Gastrocnemius medialis (tissue), 4 donors: ENCODE data around the gene TTC29. TPM values are rescaled to one million over a fixed set of nuclear protein-coding genes. Genes with fewer than 3 reads are reported as not detected.

Source experiments
- ATAC-seq, 2 donors: fragments of 150-250 bp; one replicate each; pipeline ENCODE4 v1.9.1; 2016
- DNase-seq, 2 donors: peaks; one replicate each; pipeline ENCODE4 v3.0.0-alpha.2; 2019
- H3K27ac ChIP-seq, 4 donors: fragments of 200-600 bp; sonication (generic); 1 replicate in 1 of 4; 2 replicates in 3 of 4; pipeline ENCODE4 v1.5.1; 2016 to 2018; ENCODE audit warnings: mild to moderate bottlenecking in 2 of 4, moderate library complexity in 1 of 4
- H3K27me3 ChIP-seq, 3 donors: fragments of 200-600 bp; sonication (generic) in 2 of 3; 1 replicate in 1 of 3; 2 replicates in 2 of 3; pipeline versions ENCODE4 v1.5.1 to v1.6.0; 2016 to 2019; ENCODE audit warnings: mild to moderate bottlenecking in 1 of 3, moderate library complexity in 1 of 3
- H3K36me3 ChIP-seq, 2 donors: fragments of 200-600 bp; sonication (generic) in 1 of 2; one replicate each; pipeline ENCODE4 v1.5.1; 2017 to 2018
- H3K4me1 ChIP-seq, 2 donors: fragments of 200-600 bp; sonication (generic) in 1 of 2; one replicate each; pipeline ENCODE4 v1.5.1; 2016 to 2017; ENCODE audit warnings: mild to moderate bottlenecking in 2 of 2
- H3K4me3 ChIP-seq, 4 donors: fragments of 200-600 bp; sonication (generic) in 3 of 4; 1 replicate in 1 of 4; 2 replicates in 3 of 4; pipeline ENCODE4 v1.5.1; 2016 to 2019; ENCODE audit warnings: mild to moderate bottlenecking in 2 of 4
- H3K9me3 ChIP-seq, 3 donors: fragments of 200-600 bp; sonication (generic) in 2 of 3; 1 replicate in 1 of 3; 2 replicates in 2 of 3; pipeline ENCODE4 v1.5.1; 2016 to 2019
- CTCF ChIP-seq, 5 experiments: fragments of 450-650 bp in 3 of 5; fragments of 200-600 bp in 2 of 5; sonication (generic) in 2 of 5; IDR thresholded peaks in 4 of 5; conservative IDR thresholded peaks in 1 of 5; 1 replicate in 4 of 5; 2 replicates in 1 of 5; pipeline ENCODE4 v1.5.1; 2016 to 2019; ENCODE audit warnings: antibody characterized with exemption in 5 of 5, mild to moderate bottlenecking in 3 of 5, moderate library complexity in 3 of 5
- POLR2A ChIP-seq, 2 donors: fragments of 450-650 bp; IDR thresholded peaks; one replicate each; pipeline ENCODE4 v1.6.1; 2017; ENCODE audit warnings: antibody characterized with exemption in 2 of 2, mild to moderate bottlenecking in 2 of 2, moderate library complexity in 2 of 2
- in situ Hi-C, 4 donors: fragments of 200-750 bp; cut with MboI; loops; one replicate each; pipeline versions ENCODE4 v1.15.0 to v1.8.0; 2017; ENCODE audit warnings: low sequenced_read_pairs in 4 of 4
- intact Hi-C: fragments of 100-400 bp; cut with DNase I; formaldehyde crosslinking; loops from one replicate; pipeline ENCODE4 v1.15.1; 2023; ENCODE audit warnings: low total_unique reads
- total RNA-seq, 4 donors: library from RNA; depleted of rRNA; stranded (reverse); fragments of >200 nt; gene quantifications; one replicate each; pipeline versions ENCODE4 v1.1.0 to v1.2.3, GENCODE V29; 2016

The TTC29 gene
- total RNA-seq, 4 donors from 2014 or later: not detected

DNA sequence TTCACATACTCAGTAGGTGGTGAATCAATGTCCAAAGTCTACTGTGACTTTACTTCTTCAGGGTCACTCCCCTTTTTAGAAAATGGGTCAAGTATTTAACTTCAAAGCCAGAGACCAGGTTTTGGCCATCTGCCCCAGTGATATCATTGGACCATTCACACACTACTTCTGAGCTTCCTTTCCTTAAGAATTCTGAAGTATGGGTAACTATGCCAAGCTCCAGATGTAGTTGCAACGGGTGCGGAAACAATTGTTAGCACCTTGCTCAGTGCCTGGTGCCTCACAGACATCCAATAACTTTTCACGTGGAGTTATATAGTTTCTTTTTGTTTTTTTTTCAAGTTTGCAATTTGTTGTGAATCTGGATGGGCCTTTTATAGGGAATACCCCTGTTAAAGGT lies 62.6 kb downstream of the TTC29 start:
- H3K4me1 ChIP-seq: no peaks in the 10 kb centered on the region

DNA sequence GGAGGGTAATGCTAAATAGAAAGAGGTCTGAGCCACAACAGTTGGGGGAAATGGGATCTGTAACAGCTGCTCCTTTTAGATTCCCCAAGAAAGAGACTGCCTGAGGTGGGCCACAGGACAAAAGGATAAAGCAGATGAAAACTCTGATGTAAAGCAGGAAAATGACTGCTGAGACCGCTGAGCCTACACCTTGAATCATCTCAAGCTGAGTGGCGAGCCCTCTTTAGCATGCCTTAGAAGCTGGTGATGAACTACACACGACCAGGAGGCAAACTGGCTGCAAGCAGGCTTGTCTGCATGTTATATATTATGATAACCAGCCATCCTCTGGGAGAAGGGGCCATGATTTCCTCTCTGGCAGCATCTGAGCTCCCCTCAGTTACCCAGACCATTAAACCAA lies 88.4 kb downstream of the TTC29 start:
- Histone ChIP-seq H3K4me1 (no peaks in the 10 kb centered on the region), H3K36me3 (no peaks in the 10 kb centered on the region), H3K4me3 (no peak overlapping the region), H3K27me3 (no peaks in the 10 kb centered on the region), H3K27ac (no peak overlapping the region), H3K9me3 (no peaks in the 10 kb centered on the region)
- TF ChIP-seq POLR2A (IDR thresholded peaks at IDR 0.05) (no peak), CTCF (IDR thresholded peaks at IDR 0.05 in 4 of 5, conservative IDR thresholded peaks at IDR 0.05 in 1 of 5) (no peak)
- no peak for ATAC-seq
- DNase-seq: no peak
- in situ Hi-C loops: no loop called here
- intact Hi-C loops: no loop called here

More for the DNA sequence above, 62.6 kb downstream of the TTC29 start:
- Histone ChIP-seq H3K4me3 (no peak overlapping the region), H3K36me3 (no peaks in the 10 kb centered on the region), H3K9me3 (no peaks in the 10 kb centered on the region), H3K27ac (no peak overlapping the region), H3K27me3 (no peaks in the 10 kb centered on the region)
- DNase-seq (no peak), ATAC-seq (no peak)
- no peak for TF ChIP-seq POLR2A (IDR thresholded peaks at IDR 0.05)
- no peak for TF ChIP-seq CTCF (IDR thresholded peaks at IDR 0.05 in 4 of 5, conservative IDR thresholded peaks at IDR 0.05 in 1 of 5)
- intact Hi-C loops (no loop called here), in situ Hi-C loops (no loop called here)

DNA sequence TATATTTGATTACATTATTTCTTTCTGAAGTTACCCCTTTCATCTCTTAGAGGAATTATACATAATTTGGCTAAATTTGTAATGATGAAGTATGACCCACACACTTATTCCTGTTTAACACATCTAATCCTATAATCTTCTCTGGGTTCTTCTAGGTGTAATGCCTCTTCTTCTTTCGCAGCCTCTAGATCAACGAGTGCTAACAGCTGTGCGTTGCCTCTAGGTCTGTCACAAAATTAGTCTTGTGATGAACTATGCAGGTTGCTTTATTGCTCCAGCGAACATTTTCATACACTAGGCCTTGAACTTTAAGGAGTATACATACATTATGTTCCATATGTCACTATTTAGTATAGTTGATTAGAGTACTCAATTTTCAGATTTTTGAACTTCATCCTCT lies 89.9 kb downstream of the TTC29 start:
- no peaks in the 10 kb centered on the region for H3K9me3 ChIP-seq
- ATAC-seq (no peak), DNase-seq (no peak)
- no peak overlapping the region for H3K27ac ChIP-seq
- no peaks in the 10 kb centered on the region for H3K27me3 ChIP-seq
- H3K4me3 ChIP-seq: no peak overlapping the region
- H3K4me1 ChIP-seq: no peaks in the 10 kb centered on the region
- TF ChIP-seq POLR2A (IDR thresholded peaks at IDR 0.05): no peak
- no peak for TF ChIP-seq CTCF (IDR thresholded peaks at IDR 0.05 in 4 of 5, conservative IDR thresholded peaks at IDR 0.05 in 1 of 5)
- H3K36me3 ChIP-seq: no peaks in the 10 kb centered on the region
- intact Hi-C loops: no loop called here
- in situ Hi-C loops: no loop called here

- Histone ChIP-seq H3K9me3 (no peaks in the 10 kb centered on the region), H3K4me1 (no peaks in the 10 kb centered on the region), H3K4me3 (no peak overlapping the region), H3K27me3 (no peaks in the 10 kb centered on the region), H3K36me3 (no peaks in the 10 kb centered on the region), H3K27ac (no peak overlapping the region)
- no peak for TF ChIP-seq POLR2A (IDR thresholded peaks at IDR 0.05)
- no peak for TF ChIP-seq CTCF (IDR thresholded peaks at IDR 0.05 in 4 of 5, conservative IDR thresholded peaks at IDR 0.05 in 1 of 5)
- intact Hi-C loops: no loop called here
- DNase-seq: no peak
- no peak for ATAC-seq
- in situ Hi-C loops: no loop called here
Observed at GRCh38 chr4:146852360-146852759, 93.3 kb downstream of the TTC29 start.

DNA sequence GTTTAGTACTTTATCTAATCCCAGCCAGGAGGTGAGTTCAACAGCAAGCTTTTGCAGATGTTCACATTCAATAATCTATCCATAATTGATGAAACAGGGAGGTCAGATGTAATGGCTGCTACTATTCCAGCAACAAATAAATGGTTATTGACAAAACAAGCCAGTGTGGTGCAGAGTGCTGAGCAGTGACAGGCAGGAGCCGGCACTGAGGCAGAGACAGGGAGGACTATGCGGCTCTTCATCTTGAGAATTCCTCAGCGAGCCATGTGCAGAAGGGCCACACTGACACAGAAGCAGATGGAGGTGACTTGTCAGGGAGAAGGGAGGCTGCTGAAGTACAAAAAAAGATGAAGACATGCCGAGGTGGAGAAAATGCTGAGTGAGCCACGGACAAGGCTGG lies 98.3 kb downstream of the TTC29 start:
- no peaks in the 10 kb centered on the region for H3K36me3 ChIP-seq
- intact Hi-C loops: no loop called here
- H3K4me3 ChIP-seq: no peak overlapping the region
- no peaks in the 10 kb centered on the region for H3K4me1 ChIP-seq
- no peak for DNase-seq
- TF ChIP-seq CTCF (IDR thresholded peaks at IDR 0.05 in 4 of 5, conservative IDR thresholded peaks at IDR 0.05 in 1 of 5): no peak
- no peak for TF ChIP-seq POLR2A (IDR thresholded peaks at IDR 0.05)
- H3K27me3 ChIP-seq: no peaks in the 10 kb centered on the region
- H3K27ac ChIP-seq: no peak overlapping the region
- in situ Hi-C loops: no loop called here
- H3K9me3 ChIP-seq: no peaks in the 10 kb centered on the region
- no peak for ATAC-seq
